K562 (cell line): Measurements from ENCODE around the gene OSBPL10. TPM values are rescaled to one million over a fixed set of nuclear protein-coding genes. Genes with fewer than 3 reads are reported as not detected.

Experiments used
- ATAC-seq: fragments of 200-7000 bp; cut with Tn5 transposase; 3 replicates; pipeline ENCODE4 v1.9.1; 2020; ENCODE audit warnings: moderate library complexity
- BruUV-seq: library from RNA; stranded (reverse); fragments of 400-500 nt; replicated peaks from 2 replicates; lab custom pipeline; 2021; lab: Mats Ljungman, UMichigan
- CTCF ChIA-PET: fragments of 300-600 bp; formaldehyde crosslinking; extraction: SDS; loops from one replicate; lab custom pipeline; 2021; ENCODE audit warnings: low intra/inter-chr PET ratio; lab: Yijun Ruan, JAX
- POLR2A ChIA-PET: fragments of 300-600, 350-650 bp; sonication (Branson Sonifier 250); formaldehyde crosslinking; extraction: SDS; loops from one replicate; lab custom pipeline; 2021; ENCODE audit warnings: antibody characterized with exemption, inconsistent platforms; lab: Yijun Ruan, JAX
- DNase-seq, 4 experiments: peaks; one replicate each; pipeline versions ENCODE4 v3.0.0 to v3.0.0-alpha.2; 2011 to 2018; ENCODE audit warnings: low spot score in 3 of 4, mixed read lengths in 3 of 4; ENCODE audit errors: extremely low read depth in 1 of 4
- FAIRE-seq: peaks from 2 replicates; lab custom pipeline; 2011; peaks lifted over from hg19 to GRCh38; lab: Jason Lieb, UNC
- H2AFZ ChIP-seq: 2 replicates; pipeline ENCODE4 v1.6.0; 2011; ENCODE audit warnings: low read depth, low read length, control low read depth, inconsistent platforms
- H3K27ac ChIP-seq: fragments of 200-600 bp; 3 replicates; pipeline ENCODE4 v1.8.0; 2011; ENCODE audit warnings: low read depth, mild to moderate bottlenecking, control low read depth, inconsistent platforms, low read length, moderate library complexity, mixed read lengths; ENCODE audit errors: extremely low read depth
- H3K27me3 ChIP-seq, 2 experiments: fragments of 300-600 bp in 1 of 2; 2 replicates in 1 of 2; 3 replicates in 1 of 2; pipeline versions ENCODE4 v1.6.0 to v1.8.0; 2011; ENCODE audit warnings: inconsistent platforms in 2 of 2, low read length in 2 of 2, mild to moderate bottlenecking in 1 of 2, mixed read lengths in 1 of 2, moderate library complexity in 1 of 2; ENCODE audit not compliant: control insufficient read depth in 2 of 2, insufficient read depth in 2 of 2
- H3K36me3 ChIP-seq: fragments of 300-600 bp; 3 replicates; pipeline ENCODE4 v1.8.0; 2011; ENCODE audit warnings: mild to moderate bottlenecking, low read length, inconsistent platforms; ENCODE audit not compliant: control insufficient read depth, insufficient read depth
- H3K4me1 ChIP-seq, 2 experiments: fragments of 200-600 bp in 1 of 2; replicated peaks in 1 of 2; 2 replicates in 1 of 2; 3 replicates in 1 of 2; pipeline versions ENCODE4 v1.5.1 to v1.8.0; 2011; ENCODE audit warnings: inconsistent platforms in 2 of 2, low read length in 2 of 2, mild to moderate bottlenecking in 1 of 2, mixed read lengths in 1 of 2, moderate library complexity in 1 of 2; ENCODE audit not compliant: control insufficient read depth in 2 of 2, insufficient read depth in 2 of 2
- H3K4me2 ChIP-seq: 2 replicates; pipeline ENCODE4 v1.6.1; 2011; ENCODE audit warnings: low read length, control low read depth, inconsistent platforms, mixed read lengths; ENCODE audit not compliant: insufficient read depth
- H3K4me3 ChIP-seq: fragments of 200-600 bp; sonication (generic), shearing (Covaris generic); 2 replicates; pipeline ENCODE4 v1.5.1; 2016; ENCODE audit warnings: control low read depth, inconsistent platforms
- H3K79me2 ChIP-seq: fragments of 200-600 bp; 3 replicates; pipeline ENCODE4 v1.8.0; 2011; ENCODE audit warnings: low read length, inconsistent platforms; ENCODE audit not compliant: control insufficient read depth, insufficient read depth
- H3K9ac ChIP-seq, 2 experiments: 2 replicates each; pipeline versions ENCODE4 v1.6.0 to v1.6.1; 2011; ENCODE audit warnings: low read depth in 2 of 2, low read length in 2 of 2, control low read depth in 1 of 2, inconsistent platforms in 1 of 2, mild to moderate bottlenecking in 1 of 2, mixed read lengths in 1 of 2; ENCODE audit not compliant: insufficient read depth in 1 of 2
- H3K9me1 ChIP-seq: one replicate; pipeline ENCODE4 v1.6.0; 2011; ENCODE audit warnings: inconsistent platforms, mild to moderate bottlenecking, low read length, moderate library complexity; ENCODE audit not compliant: control insufficient read depth, insufficient read depth
- H3K9me3 ChIP-seq: replicated peaks from 2 replicates; pipeline ENCODE4 v1.5.1; 2011; ENCODE audit warnings: low read depth, low read length, inconsistent platforms; ENCODE audit not compliant: control insufficient read depth, insufficient read depth
- H4K20me1 ChIP-seq: replicated peaks from 2 replicates; pipeline ENCODE4 v1.6.1; 2011; ENCODE audit warnings: low read length, inconsistent platforms, mixed read lengths; ENCODE audit not compliant: control insufficient read depth, insufficient read depth
- MAFG ChIP-seq: fragments of 450-650 bp; conservative IDR thresholded peaks from 2 replicates; pipeline ENCODE4 v1.6.1; 2016; ENCODE audit warnings: missing genetic modification characterization, missing compliant biosample characterization
- PTBP1 ChIP-seq: fragments of 200-400 bp; formaldehyde crosslinking; IDR thresholded peaks from 2 replicates; pipeline ENCODE4 v1.6.1; 2017; ENCODE audit warnings: low read depth, low read length
- TAF9B ChIP-seq: fragments of 450-650 bp; IDR thresholded peaks from 2 replicates; pipeline ENCODE4 v1.6.1; 2018; ENCODE audit warnings: mild to moderate bottlenecking; ENCODE audit not compliant: partially characterized antibody
- ZNF316 ChIP-seq: fragments of 450-650 bp; IDR thresholded peaks from 2 replicates; pipeline ENCODE4 v1.6.1; 2016
- WGBS: fragments of 100-300 bp; shearing (Covaris generic); methylation state at CpG from one replicate; pipeline ENCODE4 v1.1.6; 2016; ENCODE audit warnings: low coverage, mixed read lengths; ENCODE audit not compliant: insufficient coverage; ENCODE audit errors: missing lambda C conversion rate; 5-methylcytosine and 5-hydroxymethylcytosine counted together
- in situ Hi-C: fragments of 300-500 bp; cut with MboI; formaldehyde crosslinking; loops from 4 replicates; pipeline ENCODE4 v1.15.0; 2018; ENCODE audit warnings: inconsistent platforms, mixed read lengths
- intact Hi-C: fragments of 100-400 bp; cut with micrococcal nuclease; formaldehyde crosslinking; loops from 2 replicates; pipeline ENCODE4 v1.14.2; 2022
- polyA plus RNA-seq, 8 experiments: library from polyadenylated mRNA; depleted of rRNA in 4 of 8; stranded (reverse) in 5 of 8; unstranded in 3 of 8; fragments of >200 nt; fragmentation: Nextera tagmentation in 2 of 8; fragmentation: Illumina TruSeq in 1 of 8; extraction: Ambion mirVana in 2 of 8; extraction: Trizol in 1 of 8; gene quantifications; 2 replicates each; pipeline versions ENCODE4 v1.2.1 to v1.2.3, GENCODE V29; 2011 to 2014; ENCODE audit warnings: inconsistent platforms in 1 of 8, missing spikeins in 1 of 8
- total RNA-seq, 7 experiments: library from RNA; depleted of rRNA in 6 of 7; stranded (reverse); fragments of >200 nt in 6 of 7; fragmentation: Illumina TruSeq in 2 of 7; extraction: Trizol in 2 of 7; gene quantifications; 2 replicates each; pipeline versions ENCODE4 v1.2.1 to v1.2.3, GENCODE V29; 2011 to 2021; ENCODE audit warnings: low replicate concordance in 1 of 7
- TF ChIP-seq, protein P1 (sequence below), 2 experiments: fragments of 450-650 bp in 1 of 2; sonication (generic) in 1 of 2; formaldehyde crosslinking in 1 of 2; IDR thresholded peaks in 1 of 2; conservative IDR thresholded peaks in 1 of 2; 2 replicates each; pipeline versions ENCODE4 v1.6.1 to v1.8.1; 2016 to 2023; ENCODE audit warnings: mild to moderate bottlenecking in 2 of 2, moderate library complexity in 2 of 2, inconsistent platforms in 1 of 2, missing genetic modification reagents in 1 of 2

Gene OSBPL10
- total and polyA plus RNA-seq, 9 of the 15 experiments (the other 6 are each of a cell fraction or from before 2014, with no cell fraction given), result 0.03 to 0.19 (median 0.14) TPM; not detected in 2

DNA sequence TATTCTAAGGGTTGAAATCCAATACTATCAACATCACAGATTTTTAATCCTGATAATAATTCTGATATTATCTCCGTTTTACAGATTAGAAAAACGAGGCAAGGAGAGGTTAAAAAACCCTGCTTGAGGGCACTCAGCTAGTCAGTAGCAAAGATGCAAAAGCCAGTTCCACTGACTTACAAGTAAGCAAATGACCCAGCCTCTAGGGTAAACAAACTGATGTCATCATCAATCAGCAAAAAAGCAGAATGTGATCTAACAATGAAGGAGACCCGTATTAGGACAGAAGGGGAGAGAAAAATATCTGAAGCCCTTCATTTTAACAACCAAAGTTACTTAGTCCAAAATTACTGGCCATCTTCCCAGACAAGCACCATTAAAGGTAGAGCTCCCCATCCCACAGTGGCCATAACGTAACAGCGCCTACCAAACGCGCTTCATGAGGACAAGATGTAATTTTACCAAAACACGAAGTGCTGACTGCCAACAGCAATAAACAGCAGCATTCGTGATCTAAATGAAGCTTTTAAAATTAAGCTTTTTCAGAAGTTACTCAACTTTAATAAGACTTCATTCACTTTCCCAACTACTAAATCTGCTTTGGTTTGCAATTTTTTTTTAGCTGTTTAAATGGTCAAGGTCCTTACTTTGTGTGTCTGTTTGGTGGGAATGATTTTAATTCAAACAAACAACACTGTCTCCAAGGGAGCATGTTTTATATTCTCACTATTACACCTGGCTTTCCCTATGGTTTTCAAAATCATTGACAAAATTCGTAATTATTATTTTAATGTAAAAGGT lies 176.6 kb downstream of the OSBPL10 start:
- DNase-seq (no peak), FAIRE-seq (no peak), ATAC-seq (no peak)
- H3K27me3 ChIP-seq, result peaks cover 2 to 9% of the 10 kb centered on the region in 2 experiments; a peak in 2 of 5 replicates
- no peaks in the 10 kb centered on the region for H3K4me1 ChIP-seq
- in situ Hi-C loops, result no loop called here
- CTCF ChIA-PET, result no interaction called here
- no peak overlapping the region for H3K4me2 ChIP-seq
- no peaks in the 10 kb centered on the region for H3K9me3 ChIP-seq
- H3K36me3 ChIP-seq, result no peaks in the 10 kb centered on the region
- WGBS, result 1% methylated on average over 10 of the region's 10 CpGs
- no peaks in the 10 kb centered on the region for H4K20me1 ChIP-seq
- H3K9ac ChIP-seq, result no peak overlapping the region
- no peak overlapping the region for H2AFZ ChIP-seq
- POLR2A ChIA-PET, result interaction anchor here (1.0 to 1.2 kb wide), 3 partner anchors 12 to 39 kb away, joined by 3 to 4 read pairs (median 3); no protein-coding TSS in a partner anchor
- no peak overlapping the region for H3K4me3 ChIP-seq
- no peaks in the 10 kb centered on the region for H3K79me2 ChIP-seq
- intact Hi-C loops, result no loop called here
- TF ChIP-seq MAFG, result 0 out of 2 replicates have a peak, but pooled peaks have one; percentile 7
- TF ChIP-seq PTBP1, result no peak
- TF ChIP-seq ZNF316, result peak; percentile 45; the same call in 1 of the 2 replicates
- no peak for TF ChIP-seq TAF9B
- TF ChIP-seq, protein P1, sequence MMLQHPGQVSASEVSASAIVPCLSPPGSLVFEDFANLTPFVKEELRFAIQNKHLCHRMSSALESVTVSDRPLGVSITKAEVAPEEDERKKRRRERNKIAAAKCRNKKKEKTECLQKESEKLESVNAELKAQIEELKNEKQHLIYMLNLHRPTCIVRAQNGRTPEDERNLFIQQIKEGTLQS (IDR thresholded peaks at IDR 0.05), result peak; percentile 33; the same call in 1 of the 2 replicates
- TF ChIP-seq, protein P1 (CRISPR knock-in tag; conservative IDR thresholded peaks at IDR 0.05), result no peak
- TF ChIP-seq, all 486 proteins: peak for 3
- BruUV-seq, result no TSS peak
- H3K27ac ChIP-seq, result no peak overlapping the region
- no peaks in the 10 kb centered on the region for H3K9me1 ChIP-seq
